ENCODE measurements around the gene RBL2. TPM values are rescaled to one million over a fixed set of nuclear protein-coding genes. Genes with fewer than 3 reads are reported as not detected.

The RBL2 gene
- total RNA-seq, 1 experiment from 2014 or later = 38.4 TPM

DNA sequence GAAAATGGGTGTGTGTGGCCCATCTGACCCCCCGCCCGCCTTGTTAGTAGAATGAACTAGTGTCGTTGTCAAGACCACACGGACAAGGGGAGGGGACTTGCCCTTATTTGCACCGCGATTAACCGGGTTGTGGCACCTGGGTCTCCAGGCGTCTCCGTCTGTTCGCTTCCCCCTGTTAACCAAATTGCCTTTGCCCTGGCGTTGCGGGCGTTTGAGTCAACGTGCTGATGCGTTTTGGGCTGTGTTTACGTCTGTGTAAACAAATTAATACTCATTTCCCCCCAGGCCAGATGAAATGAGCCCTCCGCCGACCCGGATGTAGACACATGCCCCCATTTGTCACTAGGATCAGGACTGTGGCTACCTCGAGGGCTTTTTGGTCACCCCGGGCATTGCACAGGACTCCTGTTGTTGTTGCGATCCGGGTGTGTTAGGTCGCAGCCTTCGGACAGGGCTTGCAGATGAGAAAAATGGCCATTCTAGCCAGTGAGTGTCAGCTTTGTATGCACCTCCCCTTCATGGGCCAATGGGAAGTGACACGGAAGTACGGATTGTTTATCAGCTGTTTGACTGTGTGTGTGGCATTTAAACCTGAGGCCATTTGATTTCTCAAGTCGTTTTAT is 906 bp downstream of the RBL2 start:
- Mint-ChIP-seq H3K4me3 (peak overlapping the region; percentile 95), H3K27ac (peak overlapping the region; percentile 78), H3K36me3 (0 out of 2 replicates have a peak, but pooled peaks cover 5% of the 10 kb centered on the region), H3K27me3 (ENCODE audit: low read depth) (no peaks in the 10 kb centered on the region), H3K4me1 (peaks cover 19% of the 10 kb centered on the region), H3K9me3 (peaks cover 11% of the 10 kb centered on the region)
- POLR2A ChIA-PET = no interaction called here
- CTCF ChIA-PET = interaction anchor here (1.4 to 1.8 kb wide), 3 partner anchors 19 to 152 kb away, joined by 3 to 5 read pairs (median 4); no protein-coding TSS in a partner anchor
- DNase-seq (ENCODE audit: low spot score) = no peak
- ATAC-seq = peak; percentile 38
- TF ChIP-seq RELA (CRISPR knock-in tag; IDR thresholded peaks at IDR 0.05; ENCODE audit: borderline replicate concordance) (no peak), NFE2L1 (CRISPR knock-in tag; IDR thresholded peaks at IDR 0.05) (0 out of 2 replicates have a peak, but pooled peaks have one; percentile 13), SP1 (CRISPR knock-in tag; conservative IDR thresholded peaks at IDR 0.05) (0 out of 2 replicates have a peak, but pooled peaks have one; percentile 20)

DNA sequence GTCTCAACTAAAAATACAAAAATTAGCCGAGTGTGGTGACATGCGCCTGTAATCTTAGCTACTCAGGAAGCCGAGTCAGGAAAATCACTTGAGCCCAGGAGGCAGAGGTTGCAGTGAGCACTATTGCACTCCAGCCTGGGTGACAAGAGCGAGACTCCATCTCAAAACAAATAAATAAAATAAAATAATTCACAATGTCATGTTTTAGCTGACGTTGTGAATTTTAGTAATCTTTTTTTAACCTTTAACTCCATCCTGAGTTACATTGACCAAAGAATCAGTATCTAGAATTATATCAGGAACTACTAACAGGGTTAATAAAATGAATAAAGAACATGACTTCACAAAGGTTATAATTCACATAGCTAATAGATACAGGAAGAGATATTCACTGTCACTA is 5.9 kb downstream of the RBL2 start:
- Mint-ChIP-seq H3K27ac (no peak overlapping the region), H3K4me3 (no peak overlapping the region), H3K9me3 (no peaks in the 10 kb centered on the region), H3K27me3 (ENCODE audit: low read depth) (no peaks in the 10 kb centered on the region), H3K36me3 (peaks cover 33% of the 10 kb centered on the region), H3K4me1 (peaks cover 12% of the 10 kb centered on the region)
- no peak for ATAC-seq
- CTCF ChIA-PET = no interaction called here
- DNase-seq (ENCODE audit: low spot score) = no peak
- TF ChIP-seq SOX15 (CRISPR knock-in tag; IDR thresholded peaks at IDR 0.05) = no peak
- TF ChIP-seq FOXP1 (CRISPR knock-in tag; IDR thresholded peaks at IDR 0.05; ENCODE audit: borderline replicate concordance) = no peak
- TF ChIP-seq RORB (CRISPR knock-in tag; IDR thresholded peaks at IDR 0.05) = no peak
- no peak for TF ChIP-seq NR2C2 (CRISPR knock-in tag; IDR thresholded peaks at IDR 0.05)
- no peak for TF ChIP-seq NR3C1 (CRISPR knock-in tag; conservative IDR thresholded peaks at IDR 0.05; ENCODE audit: low read depth)
- TF ChIP-seq ZMAT4 (CRISPR knock-in tag; IDR thresholded peaks at IDR 0.05) = no peak
- TF ChIP-seq, protein P1, sequence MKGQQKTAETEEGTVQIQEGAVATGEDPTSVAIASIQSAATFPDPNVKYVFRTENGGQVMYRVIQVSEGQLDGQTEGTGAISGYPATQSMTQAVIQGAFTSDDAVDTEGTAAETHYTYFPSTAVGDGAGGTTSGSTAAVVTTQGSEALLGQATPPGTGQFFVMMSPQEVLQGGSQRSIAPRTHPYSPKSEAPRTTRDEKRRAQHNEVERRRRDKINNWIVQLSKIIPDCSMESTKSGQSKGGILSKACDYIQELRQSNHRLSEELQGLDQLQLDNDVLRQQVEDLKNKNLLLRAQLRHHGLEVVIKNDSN (CRISPR knock-in tag; IDR thresholded peaks at IDR 0.05) = no peak
- TF ChIP-seq, protein P2, sequence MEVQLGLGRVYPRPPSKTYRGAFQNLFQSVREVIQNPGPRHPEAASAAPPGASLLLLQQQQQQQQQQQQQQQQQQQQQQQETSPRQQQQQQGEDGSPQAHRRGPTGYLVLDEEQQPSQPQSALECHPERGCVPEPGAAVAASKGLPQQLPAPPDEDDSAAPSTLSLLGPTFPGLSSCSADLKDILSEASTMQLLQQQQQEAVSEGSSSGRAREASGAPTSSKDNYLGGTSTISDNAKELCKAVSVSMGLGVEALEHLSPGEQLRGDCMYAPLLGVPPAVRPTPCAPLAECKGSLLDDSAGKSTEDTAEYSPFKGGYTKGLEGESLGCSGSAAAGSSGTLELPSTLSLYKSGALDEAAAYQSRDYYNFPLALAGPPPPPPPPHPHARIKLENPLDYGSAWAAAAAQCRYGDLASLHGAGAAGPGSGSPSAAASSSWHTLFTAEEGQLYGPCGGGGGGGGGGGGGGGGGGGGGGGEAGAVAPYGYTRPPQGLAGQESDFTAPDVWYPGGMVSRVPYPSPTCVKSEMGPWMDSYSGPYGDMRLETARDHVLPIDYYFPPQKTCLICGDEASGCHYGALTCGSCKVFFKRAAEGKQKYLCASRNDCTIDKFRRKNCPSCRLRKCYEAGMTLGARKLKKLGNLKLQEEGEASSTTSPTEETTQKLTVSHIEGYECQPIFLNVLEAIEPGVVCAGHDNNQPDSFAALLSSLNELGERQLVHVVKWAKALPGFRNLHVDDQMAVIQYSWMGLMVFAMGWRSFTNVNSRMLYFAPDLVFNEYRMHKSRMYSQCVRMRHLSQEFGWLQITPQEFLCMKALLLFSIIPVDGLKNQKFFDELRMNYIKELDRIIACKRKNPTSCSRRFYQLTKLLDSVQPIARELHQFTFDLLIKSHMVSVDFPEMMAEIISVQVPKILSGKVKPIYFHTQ (CRISPR knock-in tag; IDR thresholded peaks at IDR 0.05) = no peak
- TF ChIP-seq, protein P3, sequence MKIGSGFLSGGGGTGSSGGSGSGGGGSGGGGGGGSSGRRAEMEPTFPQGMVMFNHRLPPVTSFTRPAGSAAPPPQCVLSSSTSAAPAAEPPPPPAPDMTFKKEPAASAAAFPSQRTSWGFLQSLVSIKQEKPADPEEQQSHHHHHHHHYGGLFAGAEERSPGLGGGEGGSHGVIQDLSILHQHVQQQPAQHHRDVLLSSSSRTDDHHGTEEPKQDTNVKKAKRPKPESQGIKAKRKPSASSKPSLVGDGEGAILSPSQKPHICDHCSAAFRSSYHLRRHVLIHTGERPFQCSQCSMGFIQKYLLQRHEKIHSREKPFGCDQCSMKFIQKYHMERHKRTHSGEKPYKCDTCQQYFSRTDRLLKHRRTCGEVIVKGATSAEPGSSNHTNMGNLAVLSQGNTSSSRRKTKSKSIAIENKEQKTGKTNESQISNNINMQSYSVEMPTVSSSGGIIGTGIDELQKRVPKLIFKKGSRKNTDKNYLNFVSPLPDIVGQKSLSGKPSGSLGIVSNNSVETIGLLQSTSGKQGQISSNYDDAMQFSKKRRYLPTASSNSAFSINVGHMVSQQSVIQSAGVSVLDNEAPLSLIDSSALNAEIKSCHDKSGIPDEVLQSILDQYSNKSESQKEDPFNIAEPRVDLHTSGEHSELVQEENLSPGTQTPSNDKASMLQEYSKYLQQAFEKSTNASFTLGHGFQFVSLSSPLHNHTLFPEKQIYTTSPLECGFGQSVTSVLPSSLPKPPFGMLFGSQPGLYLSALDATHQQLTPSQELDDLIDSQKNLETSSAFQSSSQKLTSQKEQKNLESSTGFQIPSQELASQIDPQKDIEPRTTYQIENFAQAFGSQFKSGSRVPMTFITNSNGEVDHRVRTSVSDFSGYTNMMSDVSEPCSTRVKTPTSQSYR (CRISPR knock-in tag; IDR thresholded peaks at IDR 0.05) = no peak
- TF ChIP-seq ATF3 (CRISPR knock-in tag; conservative IDR thresholded peaks at IDR 0.05) = no peak
- no peak for TF ChIP-seq GTF2I (CRISPR knock-in tag; conservative IDR thresholded peaks at IDR 0.05)
- no peak for TF ChIP-seq ZNF138 (CRISPR knock-in tag; conservative IDR thresholded peaks at IDR 0.05)
- no peak for TF ChIP-seq ZNF263 (CRISPR knock-in tag; IDR thresholded peaks at IDR 0.05; ENCODE audit: low read depth)
- no peak for TF ChIP-seq CREB1 (CRISPR knock-in tag; IDR thresholded peaks at IDR 0.05)
- no peak for TF ChIP-seq MXD4 (CRISPR knock-in tag; IDR thresholded peaks at IDR 0.05; ENCODE audit: borderline replicate concordance)
- no peak for TF ChIP-seq ERG (CRISPR knock-in tag; IDR thresholded peaks at IDR 0.05)
- TF ChIP-seq GABPB1 (CRISPR knock-in tag; IDR thresholded peaks at IDR 0.05) = no peak
- no peak for TF ChIP-seq SMAD4 (CRISPR knock-in tag; IDR thresholded peaks at IDR 0.05)
- TF ChIP-seq TEAD1 (CRISPR knock-in tag; IDR thresholded peaks at IDR 0.05) = no peak
- POLR2A ChIA-PET = no interaction called here
